Cardiac fibroblast (primary cell): ENCODE data around the gene DENND5B.

ENCODE experiments used
- DNase-seq, 2 donors: peaks; one replicate each; pipeline versions ENCODE4 v3.0.0 to v3.0.0-alpha.2; 2010; ENCODE audit warnings: low read depth in 2 of 2
- H3K4me3 ChIP-seq, 2 donors: replicated peaks in 1 of 2; 1 replicate in 1 of 2; 2 replicates in 1 of 2; pipeline ENCODE4 v1.5.1; 2011; ENCODE audit warnings: low read depth in 2 of 2, low read length in 2 of 2, mild to moderate bottlenecking in 2 of 2, moderate library complexity in 1 of 2
- TF ChIP-seq, protein P1 (sequence below): IDR thresholded peaks from one replicate; pipeline ENCODE4 v1.5.1; 2011; ENCODE audit warnings: low read depth, mild to moderate bottlenecking, low read length, inconsistent platforms

The DENND5B gene

DNA sequence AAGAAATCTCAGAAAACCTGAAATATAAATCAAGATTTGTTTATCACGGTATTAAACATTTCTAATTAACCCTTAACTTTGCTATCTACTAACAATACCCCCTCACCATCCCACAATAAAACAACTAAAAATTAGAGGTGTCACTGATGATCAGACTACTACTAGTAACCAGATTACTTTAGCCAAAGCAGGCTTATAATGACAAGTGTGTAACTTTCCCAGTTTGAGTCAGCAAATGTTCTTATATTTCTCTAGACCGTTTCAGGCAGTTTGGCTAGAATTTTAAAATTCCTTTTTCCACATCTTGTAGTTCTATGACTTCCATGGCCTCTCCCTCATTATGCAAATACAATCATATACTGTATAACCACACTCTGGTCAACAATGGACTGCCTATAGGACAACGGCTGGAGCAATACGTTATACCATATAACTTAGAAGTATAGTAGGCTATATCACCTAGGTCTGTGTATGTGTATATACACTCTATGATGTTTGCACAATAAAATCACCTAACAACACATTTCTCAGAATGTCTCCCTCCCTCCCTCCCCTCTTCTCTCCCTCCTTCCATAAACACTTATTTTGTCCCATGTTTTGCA, 102.1 kb downstream of the DENND5B start:
- TF ChIP-seq, protein P1, sequence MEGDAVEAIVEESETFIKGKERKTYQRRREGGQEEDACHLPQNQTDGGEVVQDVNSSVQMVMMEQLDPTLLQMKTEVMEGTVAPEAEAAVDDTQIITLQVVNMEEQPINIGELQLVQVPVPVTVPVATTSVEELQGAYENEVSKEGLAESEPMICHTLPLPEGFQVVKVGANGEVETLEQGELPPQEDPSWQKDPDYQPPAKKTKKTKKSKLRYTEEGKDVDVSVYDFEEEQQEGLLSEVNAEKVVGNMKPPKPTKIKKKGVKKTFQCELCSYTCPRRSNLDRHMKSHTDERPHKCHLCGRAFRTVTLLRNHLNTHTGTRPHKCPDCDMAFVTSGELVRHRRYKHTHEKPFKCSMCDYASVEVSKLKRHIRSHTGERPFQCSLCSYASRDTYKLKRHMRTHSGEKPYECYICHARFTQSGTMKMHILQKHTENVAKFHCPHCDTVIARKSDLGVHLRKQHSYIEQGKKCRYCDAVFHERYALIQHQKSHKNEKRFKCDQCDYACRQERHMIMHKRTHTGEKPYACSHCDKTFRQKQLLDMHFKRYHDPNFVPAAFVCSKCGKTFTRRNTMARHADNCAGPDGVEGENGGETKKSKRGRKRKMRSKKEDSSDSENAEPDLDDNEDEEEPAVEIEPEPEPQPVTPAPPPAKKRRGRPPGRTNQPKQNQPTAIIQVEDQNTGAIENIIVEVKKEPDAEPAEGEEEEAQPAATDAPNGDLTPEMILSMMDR: no peak
- H3K4me3 ChIP-seq: no peak overlapping the region
- DNase-seq: no peak

DNA sequence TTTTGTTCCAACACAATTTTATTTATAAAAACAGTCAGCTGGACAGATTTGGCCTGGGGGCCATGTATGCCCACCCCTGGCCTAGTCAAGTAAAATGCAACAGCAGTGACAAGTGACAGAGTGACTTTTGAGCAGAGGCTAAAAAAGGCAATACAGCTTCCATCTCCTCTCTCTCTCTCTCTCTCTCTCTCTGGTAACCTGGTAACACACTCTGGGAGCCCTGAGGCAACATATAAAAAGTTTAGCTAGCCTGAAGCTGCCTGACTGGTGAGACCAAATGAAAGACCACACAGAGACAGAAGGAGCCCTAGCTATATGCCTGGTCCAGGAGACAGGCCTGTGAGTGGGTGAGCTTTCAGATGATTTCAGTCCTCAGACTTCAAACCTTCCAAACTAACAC, 105.4 kb downstream of the DENND5B start:
- H3K4me3 ChIP-seq: no peak overlapping the region
- TF ChIP-seq, protein P1: no peak
- DNase-seq: no peak

DNA sequence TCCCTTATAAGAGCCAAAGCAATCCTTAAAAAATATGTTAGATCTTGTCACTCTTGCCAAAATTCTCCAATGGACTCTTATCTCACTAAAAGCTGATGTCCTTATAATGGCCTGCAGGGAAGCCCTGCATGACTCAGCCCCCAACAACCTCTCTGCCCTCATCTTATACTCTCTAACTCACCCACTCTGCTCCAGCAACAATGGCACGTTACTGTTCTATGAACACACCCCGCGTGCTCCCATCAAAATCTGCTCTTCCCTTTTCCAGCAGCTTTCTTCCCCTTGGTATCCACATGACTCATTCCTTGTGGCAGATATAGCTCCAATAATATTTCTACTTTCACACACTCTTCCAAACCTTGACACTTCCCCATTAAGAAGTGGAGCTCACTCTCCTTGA, 108.1 kb downstream of the DENND5B start:
- H3K4me3 ChIP-seq: no peak overlapping the region
- TF ChIP-seq, protein P1: no peak
- DNase-seq: peak; percentile 48 to 52

DNA sequence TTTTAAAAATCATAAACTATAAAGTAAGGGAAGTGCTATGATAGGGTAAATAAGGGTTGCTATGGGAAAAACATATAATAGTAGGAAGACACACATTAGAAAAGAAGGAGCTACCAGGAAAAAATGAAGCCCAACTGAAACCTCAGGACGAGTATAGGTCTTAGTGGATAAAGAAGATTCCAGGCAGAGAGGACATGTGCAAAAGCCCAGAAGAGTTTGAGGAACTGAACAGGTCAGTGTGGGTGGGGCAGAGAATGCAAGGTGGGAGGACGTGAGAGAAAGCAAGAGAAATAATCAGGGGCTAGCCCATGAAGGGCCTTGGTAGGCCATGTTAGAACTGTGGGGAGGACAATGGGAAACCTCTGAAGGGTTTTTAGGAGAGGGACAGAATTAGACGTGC, 109.5 kb downstream of the DENND5B start:
- DNase-seq: no peak
- H3K4me3 ChIP-seq: no peak overlapping the region
- TF ChIP-seq, protein P1: no peak

DNA sequence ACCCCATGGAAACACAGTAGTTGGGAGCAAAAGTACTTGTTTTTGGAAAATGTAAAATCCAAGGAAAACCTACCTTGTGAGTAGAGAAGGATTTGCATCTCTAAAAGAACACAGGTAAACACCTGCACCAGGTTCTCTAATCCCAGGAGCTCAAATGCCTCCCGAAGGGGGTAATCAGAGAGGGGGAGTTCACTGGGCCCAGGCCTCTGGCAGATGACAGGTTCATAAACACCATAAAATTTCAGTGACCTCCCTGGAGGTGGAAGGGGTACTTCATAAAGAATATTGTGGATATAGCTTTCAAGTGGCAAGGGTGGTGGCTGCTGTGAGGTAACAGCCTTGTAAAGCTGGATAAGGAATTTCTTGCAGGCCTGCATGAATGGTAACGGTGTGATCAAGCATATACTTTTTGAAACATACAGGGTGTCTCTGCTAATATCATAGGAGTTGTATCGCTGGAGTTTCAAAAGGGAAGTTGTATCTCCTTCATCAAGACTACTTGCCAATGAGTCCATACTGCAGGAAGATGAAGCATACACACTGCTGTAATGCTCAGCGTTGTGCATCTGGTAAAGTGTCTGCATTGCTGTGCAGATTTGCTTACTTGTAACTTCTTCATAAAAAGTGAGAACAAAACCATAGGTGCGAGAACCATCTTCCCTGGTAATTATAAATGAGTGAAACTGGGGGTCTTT, 111.3 kb downstream of the DENND5B start:
- TF ChIP-seq, protein P1: no peak

DNA sequence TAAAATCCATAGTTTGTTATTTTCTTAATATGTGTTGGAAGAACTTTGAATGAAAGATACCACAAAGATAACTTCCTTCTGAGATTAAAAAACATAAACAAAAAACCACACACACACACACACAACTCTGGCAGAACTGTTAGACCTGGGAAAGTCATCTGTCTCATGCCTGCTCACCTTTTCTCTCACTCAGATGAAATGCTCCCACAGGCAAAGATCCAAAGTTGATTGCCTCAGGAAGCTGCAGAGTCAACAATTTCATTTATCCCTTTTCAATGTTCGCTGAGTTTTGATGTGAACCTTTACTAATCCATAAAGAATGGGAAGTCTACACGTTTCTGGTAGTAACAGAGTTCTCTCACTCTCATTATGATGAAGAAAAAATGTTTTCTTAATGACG, 112.0 kb downstream of the DENND5B start:
- no peak overlapping the region for H3K4me3 ChIP-seq
- DNase-seq: no peak
- TF ChIP-seq, protein P1: no peak

More for the DNA sequence above, 111.3 kb downstream of the DENND5B start:
- DNase-seq: no peak
- H3K4me3 ChIP-seq: no peak overlapping the region

DNA sequence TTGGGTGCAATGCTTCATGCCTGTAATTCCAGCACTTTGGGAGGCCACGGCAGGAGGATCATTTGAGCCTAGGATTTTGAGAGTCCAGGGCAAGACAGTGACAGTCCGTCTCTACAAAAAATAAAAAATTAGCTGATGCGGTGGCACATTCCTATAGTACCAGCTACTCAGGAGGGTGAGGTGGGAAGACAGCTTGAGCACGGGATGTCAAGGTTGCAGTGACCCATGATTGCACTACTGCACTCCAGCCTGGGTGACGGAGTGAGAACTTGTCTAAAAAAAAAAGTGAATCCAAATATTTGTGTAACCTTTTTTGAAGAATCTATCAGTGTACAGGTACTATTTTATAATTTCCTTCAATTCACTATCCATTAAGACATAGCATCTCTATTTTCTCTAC, 112.5 kb downstream of the DENND5B start:
- no peak overlapping the region for H3K4me3 ChIP-seq
- TF ChIP-seq, protein P1: no peak
- no peak for DNase-seq
